RWPE1 (cell line): ENCODE measurements around the gene ADISSP.
A peak's percentile ranks its signal among the peaks of the same experiment; 100 is the strongest.

ENCODE experiments used
- CTCF ChIA-PET: fragments of 350-600 bp; sonication (Branson Sonifier 250); formaldehyde crosslinking; extraction: SDS; loops from one replicate; lab custom pipeline; 2021; lab: Yijun Ruan, JAX
- POLR2A ChIA-PET: fragments of 400-600 bp; formaldehyde crosslinking; extraction: SDS; loops from one replicate; lab custom pipeline; 2020; ENCODE audit warnings: antibody characterized with exemption; ENCODE audit not compliant: low non-redundant PET; lab: Yijun Ruan, JAX
- DNase-seq: peaks from one replicate; pipeline ENCODE4 v3.0.0; 2012; ENCODE audit warnings: low spot score
- H3K27ac ChIP-seq: fragments of 450-650 bp; 2 replicates; pipeline ENCODE4 v1.5.1; 2017
- TF ChIP-seq, protein P1 (sequence below): fragments of 450-650 bp; conservative IDR thresholded peaks from 2 replicates; pipeline ENCODE4 v1.5.1; 2017; ENCODE audit warnings: low read depth, mild to moderate bottlenecking

Gene ADISSP

GRCh38 chr20:3751305-3751674 is 16.3 kb downstream of the ADISSP start:
- CTCF ChIA-PET, result interaction anchor here (0.7 to 1.2 kb wide), 5 partner anchors 9 to 103 kb away, joined by 3 to 6 read pairs (median 5); partner anchors contain the start of gene ADISSP
- no peak for DNase-seq
- POLR2A ChIA-PET, result no interaction called here
- TF ChIP-seq, protein P1, sequence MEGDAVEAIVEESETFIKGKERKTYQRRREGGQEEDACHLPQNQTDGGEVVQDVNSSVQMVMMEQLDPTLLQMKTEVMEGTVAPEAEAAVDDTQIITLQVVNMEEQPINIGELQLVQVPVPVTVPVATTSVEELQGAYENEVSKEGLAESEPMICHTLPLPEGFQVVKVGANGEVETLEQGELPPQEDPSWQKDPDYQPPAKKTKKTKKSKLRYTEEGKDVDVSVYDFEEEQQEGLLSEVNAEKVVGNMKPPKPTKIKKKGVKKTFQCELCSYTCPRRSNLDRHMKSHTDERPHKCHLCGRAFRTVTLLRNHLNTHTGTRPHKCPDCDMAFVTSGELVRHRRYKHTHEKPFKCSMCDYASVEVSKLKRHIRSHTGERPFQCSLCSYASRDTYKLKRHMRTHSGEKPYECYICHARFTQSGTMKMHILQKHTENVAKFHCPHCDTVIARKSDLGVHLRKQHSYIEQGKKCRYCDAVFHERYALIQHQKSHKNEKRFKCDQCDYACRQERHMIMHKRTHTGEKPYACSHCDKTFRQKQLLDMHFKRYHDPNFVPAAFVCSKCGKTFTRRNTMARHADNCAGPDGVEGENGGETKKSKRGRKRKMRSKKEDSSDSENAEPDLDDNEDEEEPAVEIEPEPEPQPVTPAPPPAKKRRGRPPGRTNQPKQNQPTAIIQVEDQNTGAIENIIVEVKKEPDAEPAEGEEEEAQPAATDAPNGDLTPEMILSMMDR, result no peak
- no peak overlapping the region for H3K27ac ChIP-seq

GRCh38 chr20:3749689-3750531 is 17.6 kb downstream of the ADISSP start:
- H3K27ac ChIP-seq, result no peak overlapping the region
- peak; percentile 61 for DNase-seq
- TF ChIP-seq, protein P1, result peak; percentile 81
- ChIA-PET POLR2A (no interaction called here), CTCF (interaction anchor here (0.6 to 2.0 kb wide), 8 partner anchors 9 to 272 kb away, joined by 3 to 11 read pairs (median 4); partner anchors contain the start of genes ADISSP and AP5S1)

GRCh38 chr20:3749087-3749688 is 18.4 kb downstream of the ADISSP start:
- DNase-seq, result no peak
- TF ChIP-seq, protein P1, result no peak
- ChIA-PET CTCF (interaction anchor here (0.6 to 2.0 kb wide), 7 partner anchors 10 to 72 kb away, joined by 3 to 11 read pairs (median 4); partner anchors contain the start of genes ADISSP and AP5S1), POLR2A (no interaction called here)
- no peak overlapping the region for H3K27ac ChIP-seq

GRCh38 chr20:3748073-3748472 is 19.5 kb downstream of the ADISSP start:
- TF ChIP-seq, protein P1, result no peak
- POLR2A ChIA-PET, result interaction anchor here (0.7 kb wide), 1 partner anchor 19 kb away, joined by 3 read pairs; the partner anchor contains the start of gene ADISSP
- DNase-seq, result no peak
- H3K27ac ChIP-seq, result no peak overlapping the region
- CTCF ChIA-PET, result interaction anchor here (0.7 to 2.0 kb wide), 3 partner anchors 38 to 71 kb away, joined by 4 to 11 read pairs (median 5); no protein-coding TSS in a partner anchor

GRCh38 chr20:3747471-3747870 is 20.1 kb downstream of the ADISSP start:
- H3K27ac ChIP-seq, result no peak overlapping the region
- ChIA-PET CTCF (interaction anchor here (0.7 to 1.9 kb wide), 3 partner anchors 37 to 71 kb away, joined by 3 to 5 read pairs (median 4); partner anchors contain the start of gene CENPB), POLR2A (interaction anchor here (0.7 kb wide), 1 partner anchor 20 kb away, joined by 3 read pairs; the partner anchor contains the start of gene ADISSP)
- no peak for DNase-seq
- TF ChIP-seq, protein P1, result no peak

DNA sequence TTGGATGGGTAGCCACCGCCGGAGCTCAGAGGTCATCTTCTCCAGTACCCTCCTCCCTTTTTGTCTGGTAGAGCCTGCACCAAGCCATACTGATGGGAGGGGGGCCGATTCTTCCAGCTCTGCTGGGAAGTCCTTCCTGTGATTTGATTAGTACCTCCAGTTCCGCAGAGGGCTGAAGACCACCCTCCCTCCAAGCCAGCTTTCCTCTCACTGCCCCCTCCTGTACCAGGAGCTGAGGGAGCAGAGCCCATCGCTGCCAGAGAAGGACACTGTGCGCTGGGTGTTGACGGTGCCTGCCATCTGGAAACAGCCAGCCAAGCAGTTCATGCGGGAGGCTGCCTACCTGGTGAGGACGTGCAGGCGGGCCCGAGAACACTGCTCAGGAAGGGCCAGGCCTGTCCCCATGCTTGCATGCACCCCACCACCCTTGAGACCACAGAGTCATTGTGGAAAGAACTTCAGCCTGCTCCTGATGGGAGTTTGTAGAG is 21.8 kb downstream of the ADISSP start:
- TF ChIP-seq, protein P1, result no peak
- CTCF ChIA-PET, result interaction anchor here (0.6 to 1.8 kb wide), 3 partner anchors 9 to 76 kb away, joined by 3 to 9 read pairs (median 3); no protein-coding TSS in a partner anchor
- POLR2A ChIA-PET, result no interaction called here
- H3K27ac ChIP-seq, result peak overlapping the region; percentile 34
- no peak for DNase-seq
